ENCODE measurements around the gene ARFGAP3. TPM values are rescaled to one million over a fixed set of nuclear protein-coding genes. Genes with fewer than 3 reads are reported as not detected.
A peak's percentile ranks its signal among the peaks of the same experiment; 100 is the strongest.

ARFGAP3 gene
- total and polyA plus RNA-seq, 4 donors = 37.0 to 41.0 (median 38.2) TPM

DNA sequence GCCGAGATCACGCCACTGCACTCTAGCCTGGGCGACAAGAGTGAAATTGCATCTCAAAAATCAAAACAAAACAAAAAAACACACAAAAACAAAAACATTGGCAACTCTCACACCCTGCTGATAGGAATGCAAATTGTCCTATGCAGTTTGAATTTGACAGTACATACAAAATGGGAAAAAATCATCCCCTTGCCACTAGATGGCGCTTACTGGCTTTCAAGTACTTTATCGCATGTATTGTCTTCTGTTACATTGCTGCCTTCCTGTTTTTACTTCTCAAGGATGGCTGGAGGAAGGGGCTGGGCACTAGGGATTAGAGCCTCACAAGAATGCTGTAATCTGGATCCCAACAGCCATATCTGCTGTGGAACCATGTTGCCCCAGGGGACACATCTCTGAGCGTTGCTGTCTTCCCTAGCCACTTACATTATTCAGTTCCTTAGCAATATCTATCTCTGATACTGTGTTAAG, 77.0 kb downstream of the ARFGAP3 start:
- Histone ChIP-seq H3K36me3 (ENCODE audit: control insufficient read depth, insufficient read depth, low read length) (no peaks in the 10 kb centered on the region), H3K9me3 (ENCODE audit: control insufficient read depth, insufficient read depth, low read length) (no peaks in the 10 kb centered on the region), H3K27me3 (ENCODE audit: control insufficient read depth, insufficient read depth, low read length) (no peaks in the 10 kb centered on the region), H3K4me3 (ENCODE audit: low read depth, low read length) (no peak overlapping the region), H3K27ac (ENCODE audit: low read depth, low read length) (no peak overlapping the region), H3K4me1 (ENCODE audit: control insufficient read depth, insufficient read depth, low read length) (no peaks in the 10 kb centered on the region)
- WGBS (ENCODE audit: insufficient coverage) = no CpG with 5 or more reads among the region's 6 CpGs
- DNase-seq (ENCODE audit: low read depth in 4 of 6, low spot score in 6 of 6) = peak; percentile 65 to 96 (median 68)

- WGBS (ENCODE audit: insufficient coverage) = no CpG with 5 or more reads among the region's 12 CpGs
- H3K9me3 ChIP-seq (ENCODE audit: control insufficient read depth, insufficient read depth, low read length) = no peaks in the 10 kb centered on the region
Observed at GRCh38 chr22:42777126-42777525, 79.9 kb downstream of the ARFGAP3 start.

GRCh38 chr22:42773167-42773566, 83.9 kb downstream of the ARFGAP3 start:
- Histone ChIP-seq H3K36me3 (ENCODE audit: control insufficient read depth, insufficient read depth, low read length) (peaks cover 3% of the 10 kb centered on the region), H3K9me3 (ENCODE audit: control insufficient read depth, insufficient read depth, low read length) (no peaks in the 10 kb centered on the region), H3K4me3 (ENCODE audit: low read depth, low read length) (no peak overlapping the region), H3K27me3 (ENCODE audit: control insufficient read depth, insufficient read depth, low read length) (no peaks in the 10 kb centered on the region), H3K27ac (ENCODE audit: low read depth, low read length) (no peak overlapping the region), H3K4me1 (ENCODE audit: control insufficient read depth, insufficient read depth, low read length) (peaks cover 15% of the 10 kb centered on the region)
- WGBS (ENCODE audit: insufficient coverage) = 36% methylated on average over 13 of the region's 14 CpGs
- no peak for DNase-seq (ENCODE audit: low read depth in 4 of 6, low spot score in 6 of 6)

More at GRCh38 chr22:42777126-42777525, 79.9 kb downstream of the ARFGAP3 start:
- Histone ChIP-seq H3K4me1 (ENCODE audit: control insufficient read depth, insufficient read depth, low read length) (peaks cover 5% of the 10 kb centered on the region), H3K4me3 (ENCODE audit: low read depth, low read length) (no peak overlapping the region), H3K27ac (ENCODE audit: low read depth, low read length) (no peak overlapping the region), H3K36me3 (ENCODE audit: control insufficient read depth, insufficient read depth, low read length) (no peaks in the 10 kb centered on the region), H3K27me3 (ENCODE audit: control insufficient read depth, insufficient read depth, low read length) (no peaks in the 10 kb centered on the region)
- no peak for DNase-seq (ENCODE audit: low read depth in 4 of 6, low spot score in 6 of 6)

DNA sequence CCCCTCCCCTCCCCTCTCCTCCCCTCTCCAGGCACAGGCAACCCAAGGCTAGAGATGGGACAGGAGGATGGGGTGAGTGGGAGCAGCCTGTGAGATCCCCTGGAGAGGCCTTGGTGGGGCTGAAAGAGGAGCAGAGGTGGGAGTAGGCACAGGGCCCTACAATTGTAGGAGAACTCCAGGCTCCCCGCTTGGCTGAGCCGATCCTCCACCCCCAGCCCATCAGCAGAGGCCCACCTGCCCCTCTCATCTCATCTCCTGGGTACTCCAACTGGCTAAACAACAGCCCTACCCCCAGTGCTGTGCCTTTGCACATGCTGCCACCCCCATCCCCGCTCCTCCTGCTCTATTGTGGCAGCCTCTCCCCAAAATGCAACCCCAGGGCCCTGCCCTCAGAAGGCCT, 84.4 kb downstream of the ARFGAP3 start:
- DNase-seq (ENCODE audit: low read depth in 4 of 6, low spot score in 6 of 6) = no peak
- H3K4me1 ChIP-seq (ENCODE audit: control insufficient read depth, insufficient read depth, low read length) = peaks cover 15% of the 10 kb centered on the region
- H3K4me3 ChIP-seq (ENCODE audit: low read depth, low read length) = no peak overlapping the region
- 67% methylated on average over 3 of the region's 3 CpGs for WGBS (ENCODE audit: insufficient coverage)
- H3K27me3 ChIP-seq (ENCODE audit: control insufficient read depth, insufficient read depth, low read length) = no peaks in the 10 kb centered on the region
- H3K27ac ChIP-seq (ENCODE audit: low read depth, low read length) = no peak overlapping the region
- H3K9me3 ChIP-seq (ENCODE audit: control insufficient read depth, insufficient read depth, low read length) = no peaks in the 10 kb centered on the region
- H3K36me3 ChIP-seq (ENCODE audit: control insufficient read depth, insufficient read depth, low read length) = peaks cover 3% of the 10 kb centered on the region

DNA sequence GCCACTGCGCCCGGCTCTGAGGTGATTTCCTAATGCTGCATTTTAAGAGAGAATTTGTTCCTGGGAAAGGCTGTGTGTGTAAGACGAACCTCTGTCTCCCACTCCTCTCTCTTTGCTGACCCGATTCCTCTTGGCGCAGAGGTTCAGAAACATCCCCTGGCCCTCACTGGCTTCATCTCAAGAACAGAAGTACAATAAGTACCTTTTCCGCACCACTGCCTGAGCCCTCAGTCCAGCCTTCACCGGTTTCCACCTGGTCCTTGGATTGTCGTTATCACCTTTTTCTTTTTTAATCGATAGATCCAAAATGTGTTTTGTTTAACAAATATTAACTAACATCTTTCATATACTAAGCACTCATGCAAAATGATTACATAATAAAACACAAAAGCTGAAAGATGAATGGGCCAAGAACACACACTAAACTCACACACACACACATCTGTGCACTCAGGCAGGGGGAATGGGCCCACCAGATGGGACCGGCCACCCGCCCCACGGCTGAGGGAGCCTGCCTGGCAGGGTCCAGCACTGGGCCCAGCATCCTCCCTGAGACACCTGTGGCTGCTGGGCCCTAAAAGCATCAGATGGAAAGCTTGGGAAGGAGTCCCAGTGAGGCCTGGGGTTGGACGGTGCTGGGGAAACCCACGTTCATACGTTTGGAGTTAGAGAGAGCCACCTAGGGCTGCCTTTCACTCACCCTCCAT, 86.0 kb downstream of the ARFGAP3 start:
- Histone ChIP-seq H3K9me3 (ENCODE audit: control insufficient read depth, insufficient read depth, low read length) (no peaks in the 10 kb centered on the region), H3K36me3 (ENCODE audit: control insufficient read depth, insufficient read depth, low read length) (peaks cover 3% of the 10 kb centered on the region), H3K4me3 (ENCODE audit: low read depth, low read length) (no peak overlapping the region), H3K27me3 (ENCODE audit: control insufficient read depth, insufficient read depth, low read length) (no peaks in the 10 kb centered on the region), H3K4me1 (ENCODE audit: control insufficient read depth, insufficient read depth, low read length) (peaks cover 15% of the 10 kb centered on the region), H3K27ac (ENCODE audit: low read depth, low read length) (no peak overlapping the region)
- 76% methylated on average over 11 of the region's 15 CpGs for WGBS (ENCODE audit: insufficient coverage)
- no peak for DNase-seq (ENCODE audit: low read depth in 4 of 6, low spot score in 6 of 6)

- no peaks in the 10 kb centered on the region for H3K9me3 ChIP-seq (ENCODE audit: control insufficient read depth, insufficient read depth, low read length)
- WGBS (ENCODE audit: insufficient coverage) = 80% methylated on average over 1 of the region's 4 CpGs
- DNase-seq (ENCODE audit: low read depth in 4 of 6, low spot score in 6 of 6) = no peak
- peaks cover 3% of the 10 kb centered on the region for H3K36me3 ChIP-seq (ENCODE audit: control insufficient read depth, insufficient read depth, low read length)
- H3K4me3 ChIP-seq (ENCODE audit: low read depth, low read length) = no peak overlapping the region
- no peak overlapping the region for H3K27ac ChIP-seq (ENCODE audit: low read depth, low read length)
- no peaks in the 10 kb centered on the region for H3K27me3 ChIP-seq (ENCODE audit: control insufficient read depth, insufficient read depth, low read length)
- peaks cover 16% of the 10 kb centered on the region for H3K4me1 ChIP-seq (ENCODE audit: control insufficient read depth, insufficient read depth, low read length)
Observed at GRCh38 chr22:42770448-42770726, 86.7 kb downstream of the ARFGAP3 start.

DNA sequence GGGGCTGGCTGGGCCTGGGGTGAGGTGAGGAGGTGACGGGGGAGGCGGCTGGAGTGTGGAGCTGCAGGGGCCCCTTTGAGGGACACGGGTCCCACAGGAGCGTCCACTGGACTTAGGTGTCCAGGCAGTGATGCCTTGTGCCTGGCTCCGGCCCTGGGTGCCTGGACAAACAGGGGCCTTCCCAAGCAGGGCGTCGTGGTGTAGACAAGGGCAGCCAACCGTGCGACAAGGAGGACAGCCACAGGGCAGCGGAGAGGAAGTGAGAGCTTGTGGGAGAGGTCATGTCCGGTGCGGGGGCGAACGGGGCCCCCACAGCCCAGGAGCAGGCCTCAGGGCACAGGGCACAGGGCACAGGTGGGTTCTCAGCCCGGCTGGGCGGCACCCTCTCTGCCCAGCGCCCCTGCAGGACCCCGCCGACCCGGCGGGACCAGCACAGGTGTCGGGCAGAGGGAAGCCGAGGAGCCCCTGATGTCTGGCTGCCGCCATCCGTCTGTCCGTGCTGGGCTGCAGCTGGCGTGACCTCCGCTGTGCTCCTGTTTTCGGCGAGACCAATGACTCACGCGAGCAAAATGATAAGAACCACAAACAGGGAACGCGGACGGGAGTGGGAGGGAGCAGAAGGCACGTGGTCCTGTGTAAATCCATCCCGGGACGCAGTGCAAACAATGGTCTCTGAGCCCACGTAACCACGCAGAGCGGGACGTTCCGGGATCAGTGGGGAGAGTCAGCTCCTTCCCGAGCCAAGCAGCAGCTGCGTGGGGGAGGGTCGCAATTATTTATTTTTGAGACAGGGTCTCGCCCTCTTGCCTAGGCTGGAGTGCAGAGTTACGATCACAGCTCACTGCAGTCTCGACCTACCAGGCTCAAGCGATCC, 87.3 kb downstream of the ARFGAP3 start:
- Histone ChIP-seq H3K9me3 (ENCODE audit: control insufficient read depth, insufficient read depth, low read length) (no peaks in the 10 kb centered on the region), H3K36me3 (ENCODE audit: control insufficient read depth, insufficient read depth, low read length) (peaks cover 3% of the 10 kb centered on the region), H3K27me3 (ENCODE audit: control insufficient read depth, insufficient read depth, low read length) (no peaks in the 10 kb centered on the region), H3K4me1 (ENCODE audit: control insufficient read depth, insufficient read depth, low read length) (peaks cover 20% of the 10 kb centered on the region), H3K4me3 (ENCODE audit: low read depth, low read length) (no peak overlapping the region), H3K27ac (ENCODE audit: low read depth, low read length) (no peak overlapping the region)
- peak in 1 of 6 donors; percentile 49 for DNase-seq (ENCODE audit: low read depth in 4 of 6, low spot score in 6 of 6)
- 46% methylated on average over 42 of the region's 50 CpGs for WGBS (ENCODE audit: insufficient coverage)

- H3K27ac ChIP-seq (ENCODE audit: low read depth, low read length) = no peak overlapping the region
- H3K27me3 ChIP-seq (ENCODE audit: control insufficient read depth, insufficient read depth, low read length) = no peaks in the 10 kb centered on the region
- H3K36me3 ChIP-seq (ENCODE audit: control insufficient read depth, insufficient read depth, low read length) = peaks cover 3% of the 10 kb centered on the region
- 85% methylated on average over 11 of the region's 11 CpGs for WGBS (ENCODE audit: insufficient coverage)
- no peaks in the 10 kb centered on the region for H3K9me3 ChIP-seq (ENCODE audit: control insufficient read depth, insufficient read depth, low read length)
- peaks cover 20% of the 10 kb centered on the region for H3K4me1 ChIP-seq (ENCODE audit: control insufficient read depth, insufficient read depth, low read length)
- no peak overlapping the region for H3K4me3 ChIP-seq (ENCODE audit: low read depth, low read length)
- no peak for DNase-seq (ENCODE audit: low read depth in 4 of 6, low spot score in 6 of 6)
Observed at GRCh38 chr22:42769238-42769573, 87.9 kb downstream of the ARFGAP3 start.

GRCh38 chr22:42768385-42769035, 88.6 kb downstream of the ARFGAP3 start:
- Histone ChIP-seq H3K27ac (ENCODE audit: low read depth, low read length) (no peak overlapping the region), H3K4me1 (ENCODE audit: control insufficient read depth, insufficient read depth, low read length) (peaks cover 20% of the 10 kb centered on the region), H3K27me3 (ENCODE audit: control insufficient read depth, insufficient read depth, low read length) (no peaks in the 10 kb centered on the region), H3K9me3 (ENCODE audit: control insufficient read depth, insufficient read depth, low read length) (no peaks in the 10 kb centered on the region), H3K36me3 (ENCODE audit: control insufficient read depth, insufficient read depth, low read length) (peaks cover 3% of the 10 kb centered on the region), H3K4me3 (ENCODE audit: low read depth, low read length) (no peak overlapping the region)
- WGBS (ENCODE audit: insufficient coverage) = 83% methylated on average over 15 of the region's 22 CpGs
- DNase-seq (ENCODE audit: low read depth in 4 of 6, low spot score in 6 of 6) = no peak

Measured in spinal cord (tissue), 10 donors.